ENCODE data around the gene IGF1R. TPM values are rescaled to one million over a fixed set of nuclear protein-coding genes. Genes with fewer than 3 reads are reported as not detected.

Gene IGF1R
- total and polyA plus RNA-seq, 2 experiments from 2014 or later, result 9.5 to 92.4 TPM

GRCh38 chr15:98950248-98950647 is 301.9 kb downstream of the IGF1R start:
- no peaks in the 10 kb centered on the region for H3K4me1 ChIP-seq (ENCODE audit: low read depth)
- no peaks in the 10 kb centered on the region for H3K9me3 ChIP-seq (ENCODE audit: low read depth)
- no peak overlapping the region for H3K27ac ChIP-seq
- H3K36me3 ChIP-seq, result peaks cover 17% of the 10 kb centered on the region
- H3K27me3 ChIP-seq, result no peaks in the 10 kb centered on the region
- TF ChIP-seq CTCF (IDR thresholded peaks at IDR 0.05; ENCODE audit: low read depth, low read length), result no peak
- H3K4me3 ChIP-seq, result no peak overlapping the region
- DNase-seq (ENCODE audit: low read depth in 1 of 2, low spot score in 1 of 2), result no peak

- Histone ChIP-seq H3K4me3 (no peak overlapping the region), H3K36me3 (peaks cover 16% of the 10 kb centered on the region), H3K27me3 (no peaks in the 10 kb centered on the region), H3K27ac (no peak overlapping the region), H3K4me1 (ENCODE audit: low read depth) (no peaks in the 10 kb centered on the region), H3K9me3 (ENCODE audit: low read depth) (no peaks in the 10 kb centered on the region)
- no peak for TF ChIP-seq CTCF (IDR thresholded peaks at IDR 0.05; ENCODE audit: low read depth, low read length)
- no peak for DNase-seq (ENCODE audit: low read depth in 1 of 2, low spot score in 1 of 2)
Observed at GRCh38 chr15:98951004-98951403, 302.7 kb downstream of the IGF1R start.

GRCh38 chr15:98951493-98952320 is 303.4 kb downstream of the IGF1R start:
- Histone ChIP-seq H3K27ac (no peak overlapping the region), H3K9me3 (ENCODE audit: low read depth) (no peaks in the 10 kb centered on the region), H3K4me1 (ENCODE audit: low read depth) (no peaks in the 10 kb centered on the region), H3K36me3 (peaks cover 16% of the 10 kb centered on the region), H3K4me3 (no peak overlapping the region), H3K27me3 (no peaks in the 10 kb centered on the region)
- no peak for DNase-seq (ENCODE audit: low read depth in 1 of 2, low spot score in 1 of 2)
- TF ChIP-seq CTCF (IDR thresholded peaks at IDR 0.05; ENCODE audit: low read depth, low read length), result no peak

- no peak overlapping the region for H3K4me3 ChIP-seq
- peaks cover 16% of the 10 kb centered on the region for H3K36me3 ChIP-seq
- no peaks in the 10 kb centered on the region for H3K27me3 ChIP-seq
- TF ChIP-seq CTCF (IDR thresholded peaks at IDR 0.05; ENCODE audit: low read depth, low read length), result no peak
- H3K9me3 ChIP-seq (ENCODE audit: low read depth), result no peaks in the 10 kb centered on the region
- no peak for DNase-seq (ENCODE audit: low read depth in 1 of 2, low spot score in 1 of 2)
- no peak overlapping the region for H3K27ac ChIP-seq
- no peaks in the 10 kb centered on the region for H3K4me1 ChIP-seq (ENCODE audit: low read depth)
Observed at GRCh38 chr15:98952381-98952803, 304.1 kb downstream of the IGF1R start.

GRCh38 chr15:98953000-98953787 is 304.9 kb downstream of the IGF1R start:
- no peaks in the 10 kb centered on the region for H3K27me3 ChIP-seq
- TF ChIP-seq CTCF (IDR thresholded peaks at IDR 0.05; ENCODE audit: low read depth, low read length), result no peak
- H3K4me3 ChIP-seq, result no peak overlapping the region
- no peak overlapping the region for H3K27ac ChIP-seq
- no peak for DNase-seq (ENCODE audit: low read depth in 1 of 2, low spot score in 1 of 2)
- H3K4me1 ChIP-seq (ENCODE audit: low read depth), result no peaks in the 10 kb centered on the region
- H3K36me3 ChIP-seq, result peaks cover 22% of the 10 kb centered on the region
- H3K9me3 ChIP-seq (ENCODE audit: low read depth), result no peaks in the 10 kb centered on the region
